ENCODE measurements around the gene WWC2.

Gene WWC2

DNA sequence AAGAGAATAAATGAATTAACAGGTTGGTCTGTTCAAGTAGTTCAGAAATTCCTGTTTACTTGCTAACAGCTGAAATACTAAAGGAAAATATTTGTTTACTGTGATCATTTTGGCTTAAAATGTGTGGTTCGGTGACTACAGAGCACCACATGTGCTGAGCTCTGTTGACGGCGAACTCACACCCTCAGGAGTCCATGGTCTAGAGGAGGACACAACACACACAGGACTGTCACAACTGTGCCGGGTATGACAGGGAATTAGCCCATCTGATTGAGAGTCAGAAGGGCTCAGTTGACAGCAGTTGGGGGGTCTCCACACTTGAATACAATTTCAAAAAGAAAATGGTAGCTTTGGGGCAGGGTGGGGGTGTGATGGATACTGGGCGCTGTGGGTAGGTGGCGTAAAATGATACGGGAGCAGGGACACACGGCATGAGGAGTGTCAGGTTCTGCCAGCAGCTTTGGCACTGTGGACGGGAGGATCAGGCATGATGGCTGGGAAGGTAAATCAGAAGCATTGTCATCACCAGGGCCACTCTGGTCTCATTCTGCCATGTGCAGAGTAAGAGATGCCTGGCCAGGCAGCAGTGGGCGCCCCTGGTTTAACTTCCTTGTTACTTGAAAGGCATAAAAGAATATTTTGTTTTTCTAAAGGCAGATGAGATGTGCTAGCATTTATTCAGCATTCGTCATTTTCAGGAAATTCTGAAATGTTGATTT, 187.7 kb downstream of the WWC2 start:
- Histone ChIP-seq H3K36me3 (ENCODE audit: insufficient read depth) (no peaks in the 10 kb centered on the region), H3K27ac (no peak overlapping the region), H3K4me1 (ENCODE audit: low read depth, poor library complexity, severe bottlenecking) (no peaks in the 10 kb centered on the region), H3K27me3 (ENCODE audit: insufficient read depth, low read depth) (no peaks in the 10 kb centered on the region), H2AFZ (ENCODE audit: low read depth) (no peak overlapping the region), H3K4me3 (IDR thresholded peaks at IDR 0.05; ENCODE audit: insufficient read depth, low read depth, low read length) (no peak overlapping the region), H3K4me2 (no peak overlapping the region), H3K9ac (no peak overlapping the region), H4K20me1 (ENCODE audit: insufficient read depth) (no peaks in the 10 kb centered on the region), H3K79me2 (ENCODE audit: insufficient read depth, low read depth) (no peaks in the 10 kb centered on the region)
- TF ChIP-seq CTCF (conservative IDR thresholded peaks at IDR 0.05; ENCODE audit: low read depth, low read length), result no peak

DNA sequence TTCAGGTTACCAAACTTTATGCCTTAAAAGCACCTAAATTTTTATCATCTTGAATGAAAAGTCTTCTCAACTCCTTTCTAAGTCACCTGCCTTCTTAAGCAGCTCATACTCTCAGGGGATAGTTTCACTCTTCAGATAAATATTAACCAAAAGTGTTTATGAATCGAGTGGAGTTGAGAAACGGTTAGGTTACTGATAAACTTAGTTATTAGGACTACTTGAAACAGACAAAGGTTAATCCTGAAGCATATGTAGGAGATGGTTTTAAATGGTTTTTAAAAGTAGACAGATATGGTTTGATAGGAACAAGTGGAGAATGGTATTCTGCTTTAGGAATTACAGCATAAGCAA, 188.2 kb downstream of the WWC2 start:
- Histone ChIP-seq H3K4me3 (IDR thresholded peaks at IDR 0.05; ENCODE audit: insufficient read depth, low read depth, low read length) (no peak overlapping the region), H3K4me1 (ENCODE audit: low read depth, poor library complexity, severe bottlenecking) (no peaks in the 10 kb centered on the region), H2AFZ (ENCODE audit: low read depth) (no peak overlapping the region), H3K4me2 (no peak overlapping the region), H3K36me3 (ENCODE audit: insufficient read depth) (no peaks in the 10 kb centered on the region), H4K20me1 (ENCODE audit: insufficient read depth) (no peaks in the 10 kb centered on the region), H3K27me3 (ENCODE audit: insufficient read depth, low read depth) (no peaks in the 10 kb centered on the region), H3K9ac (no peak overlapping the region), H3K27ac (no peak overlapping the region), H3K79me2 (ENCODE audit: insufficient read depth, low read depth) (no peaks in the 10 kb centered on the region)
- no peak for TF ChIP-seq CTCF (conservative IDR thresholded peaks at IDR 0.05; ENCODE audit: low read depth, low read length)

GRCh38 chr4:183287677-183288076, 188.6 kb downstream of the WWC2 start:
- H3K36me3 ChIP-seq (ENCODE audit: insufficient read depth), result no peaks in the 10 kb centered on the region
- H3K9ac ChIP-seq, result no peak overlapping the region
- H3K4me2 ChIP-seq, result no peak overlapping the region

GRCh38 chr4:183288955-183289354, 189.9 kb downstream of the WWC2 start:
- Histone ChIP-seq H3K27me3 (ENCODE audit: insufficient read depth, low read depth) (no peaks in the 10 kb centered on the region), H4K20me1 (ENCODE audit: insufficient read depth) (no peaks in the 10 kb centered on the region), H3K4me2 (no peak overlapping the region), H3K36me3 (ENCODE audit: insufficient read depth) (no peaks in the 10 kb centered on the region), H3K9ac (no peak overlapping the region), H3K4me3 (IDR thresholded peaks at IDR 0.05; ENCODE audit: insufficient read depth, low read depth, low read length) (no peak overlapping the region), H3K4me1 (ENCODE audit: low read depth, poor library complexity, severe bottlenecking) (no peaks in the 10 kb centered on the region), H2AFZ (ENCODE audit: low read depth) (no peak overlapping the region), H3K79me2 (ENCODE audit: insufficient read depth, low read depth) (no peaks in the 10 kb centered on the region), H3K27ac (no peak overlapping the region)
- TF ChIP-seq CTCF (conservative IDR thresholded peaks at IDR 0.05; ENCODE audit: low read depth, low read length), result no peak

More at GRCh38 chr4:183287677-183288076, 188.6 kb downstream of the WWC2 start:
- TF ChIP-seq CTCF (conservative IDR thresholded peaks at IDR 0.05; ENCODE audit: low read depth, low read length), result no peak
- Histone ChIP-seq H3K27me3 (ENCODE audit: insufficient read depth, low read depth) (no peaks in the 10 kb centered on the region), H3K27ac (no peak overlapping the region), H3K79me2 (ENCODE audit: insufficient read depth, low read depth) (no peaks in the 10 kb centered on the region), H3K4me1 (ENCODE audit: low read depth, poor library complexity, severe bottlenecking) (no peaks in the 10 kb centered on the region), H2AFZ (ENCODE audit: low read depth) (no peak overlapping the region), H4K20me1 (ENCODE audit: insufficient read depth) (no peaks in the 10 kb centered on the region), H3K4me3 (IDR thresholded peaks at IDR 0.05; ENCODE audit: insufficient read depth, low read depth, low read length) (no peak overlapping the region)
